HG02588 (cell line): ENCODE data around the gene GIPR.
A peak's percentile ranks its signal among the peaks of the same experiment; 100 is the strongest.
"Not testable (repeated sequence)": the region's sequence is repeated elsewhere in the genome, so short reads cannot be mapped to it uniquely, and the experiment has no call there.

Experiments
- ATAC-seq: cut with Tn5 transposase; IDR thresholded peaks from one replicate; pipeline ENCODE4 v1.9.1; 2021; ENCODE audit warnings: mild to moderate bottlenecking, moderate library complexity; ENCODE audit not compliant: unreplicated experiment

The GIPR gene, protein sequence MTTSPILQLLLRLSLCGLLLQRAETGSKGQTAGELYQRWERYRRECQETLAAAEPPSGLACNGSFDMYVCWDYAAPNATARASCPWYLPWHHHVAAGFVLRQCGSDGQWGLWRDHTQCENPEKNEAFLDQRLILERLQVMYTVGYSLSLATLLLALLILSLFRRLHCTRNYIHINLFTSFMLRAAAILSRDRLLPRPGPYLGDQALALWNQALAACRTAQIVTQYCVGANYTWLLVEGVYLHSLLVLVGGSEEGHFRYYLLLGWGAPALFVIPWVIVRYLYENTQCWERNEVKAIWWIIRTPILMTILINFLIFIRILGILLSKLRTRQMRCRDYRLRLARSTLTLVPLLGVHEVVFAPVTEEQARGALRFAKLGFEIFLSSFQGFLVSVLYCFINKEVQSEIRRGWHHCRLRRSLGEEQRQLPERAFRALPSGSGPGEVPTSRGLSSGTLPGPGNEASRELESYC

DNA sequence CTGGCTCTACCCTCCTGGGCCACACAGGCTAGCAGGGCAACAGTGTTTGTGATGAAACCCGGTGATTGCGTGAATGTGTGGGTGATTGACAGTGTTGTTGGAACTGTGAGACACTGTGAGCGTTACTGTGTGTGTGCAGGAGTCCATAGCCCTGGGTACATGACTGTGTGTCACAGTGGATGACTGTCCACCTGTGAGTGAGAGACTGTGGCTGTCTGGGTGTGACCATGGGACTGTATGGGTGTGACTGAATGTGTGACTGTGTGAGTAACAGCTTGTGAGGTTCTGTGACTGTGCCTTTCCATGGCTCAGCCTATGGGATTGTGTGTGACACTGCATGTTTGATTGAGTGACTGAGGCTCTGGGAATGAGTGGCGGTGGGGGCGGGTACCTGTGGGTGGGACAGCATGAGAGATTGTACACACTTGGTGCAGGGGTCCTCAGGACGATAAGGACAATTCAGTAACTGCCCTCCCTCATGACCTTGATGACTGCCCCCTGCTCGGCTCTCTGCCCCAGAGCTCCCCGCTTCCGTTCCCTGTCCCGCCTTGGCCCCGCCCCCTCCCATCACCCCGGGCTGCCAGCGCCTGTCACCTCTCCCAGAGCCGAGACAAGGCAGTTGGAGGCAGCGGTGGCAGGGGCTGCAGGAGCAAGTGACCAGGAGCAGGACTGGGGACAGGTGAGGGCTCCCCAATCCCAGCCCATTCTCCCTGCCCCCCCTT, at the start of gene GIPR:
GIPR (plus strand) TSS at position 602 of the 722 bp plus-strand sequence. CDS start 1,300 bp downstream, outside the sequence.
- ATAC-seq = no peak

- ATAC-seq = no peak
Observed at GRCh38 chr19:45621389-45621788, 46.6 kb upstream of the GIPR start.

DNA sequence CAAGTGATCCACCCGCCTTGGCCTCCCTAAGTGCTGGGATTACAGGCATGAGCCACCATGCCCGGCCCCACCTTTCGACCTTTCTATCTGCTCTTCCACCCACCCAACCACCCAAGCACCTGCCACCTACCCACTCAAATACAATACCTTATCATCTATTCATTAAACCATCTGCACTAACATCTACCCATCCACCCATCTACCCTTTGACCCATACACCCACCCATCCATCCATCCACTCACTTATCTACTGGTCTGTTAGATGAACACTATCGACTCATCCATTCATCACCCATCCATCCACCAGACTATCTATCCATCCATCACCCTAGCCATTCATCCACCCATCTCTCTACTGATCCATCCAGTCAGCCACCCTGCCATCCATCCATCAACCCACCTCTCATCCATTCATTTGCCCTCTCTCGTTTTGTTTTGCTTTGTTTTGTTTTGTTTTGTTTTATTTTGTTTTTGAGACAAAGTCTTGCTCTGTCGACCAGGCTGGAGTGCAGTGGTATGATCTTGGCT, 46.0 kb upstream of the GIPR start:
- ATAC-seq = no peak

DNA sequence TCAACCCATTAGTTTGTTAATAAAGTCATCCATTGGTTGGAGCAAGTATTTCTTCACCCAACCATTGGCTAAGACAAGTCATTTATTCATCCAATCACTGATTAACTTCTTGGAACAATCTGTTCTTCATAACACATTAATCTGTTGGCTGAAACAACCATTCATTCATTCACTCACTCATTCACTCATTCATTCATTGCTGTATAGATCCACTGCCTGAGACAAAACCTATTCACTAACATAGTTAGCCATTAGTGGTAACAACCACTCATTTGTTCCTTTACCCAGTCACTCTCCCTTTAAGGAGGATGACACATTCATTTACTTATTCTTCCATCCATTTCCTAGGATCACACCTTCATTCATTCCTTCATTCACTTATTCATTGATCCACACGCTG, 44.0 kb upstream of the GIPR start:
- ATAC-seq = no peak

GRCh38 chr19:45628219-45628618, 39.8 kb upstream of the GIPR start:
- ATAC-seq = not testable (repeated sequence)

- no peak for ATAC-seq
Observed at GRCh38 chr19:45629704-45630103, 38.3 kb upstream of the GIPR start.

DNA sequence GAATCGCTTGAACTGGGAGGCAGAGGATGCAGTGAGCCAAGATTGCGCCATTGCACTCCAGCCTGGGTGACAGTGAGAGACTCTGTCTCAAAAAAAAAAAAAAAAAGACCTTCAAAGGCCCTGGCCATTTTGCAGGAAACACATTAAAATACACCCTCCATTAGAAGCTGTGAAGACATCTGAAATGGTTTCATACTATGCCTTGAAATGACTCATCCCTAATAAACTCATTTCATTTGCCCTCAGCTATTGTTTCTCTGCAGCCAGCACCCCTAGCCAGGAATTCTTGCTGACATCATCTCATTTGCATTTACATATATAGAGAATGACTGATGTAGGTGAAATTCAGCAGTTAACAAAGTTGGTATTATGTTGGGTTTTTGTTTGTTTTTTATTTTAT, 37.6 kb upstream of the GIPR start:
- ATAC-seq = no peak

- ATAC-seq = no peak
Observed at GRCh38 chr19:45632468-45633196, 35.4 kb upstream of the GIPR start.

DNA sequence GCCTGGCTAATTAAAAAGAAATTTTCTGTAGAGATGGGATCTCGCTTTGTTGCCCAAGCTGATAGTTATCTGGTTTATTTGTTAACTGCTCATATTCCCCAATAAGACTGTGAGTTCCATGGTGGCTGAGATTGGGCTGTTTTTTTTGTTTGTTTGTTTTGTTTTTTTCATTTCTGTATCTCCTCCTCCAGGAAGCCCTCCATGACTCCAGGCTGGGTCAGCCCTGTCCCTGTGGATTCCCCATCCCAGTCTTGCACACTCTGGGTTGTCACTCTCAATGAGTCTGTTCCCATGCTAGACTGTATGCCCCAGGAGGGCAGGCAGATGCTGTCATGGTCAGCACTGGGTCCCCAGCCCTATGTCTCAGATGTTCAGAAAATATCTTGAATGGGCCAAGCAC, 31.7 kb upstream of the GIPR start:
- ATAC-seq = no peak

DNA sequence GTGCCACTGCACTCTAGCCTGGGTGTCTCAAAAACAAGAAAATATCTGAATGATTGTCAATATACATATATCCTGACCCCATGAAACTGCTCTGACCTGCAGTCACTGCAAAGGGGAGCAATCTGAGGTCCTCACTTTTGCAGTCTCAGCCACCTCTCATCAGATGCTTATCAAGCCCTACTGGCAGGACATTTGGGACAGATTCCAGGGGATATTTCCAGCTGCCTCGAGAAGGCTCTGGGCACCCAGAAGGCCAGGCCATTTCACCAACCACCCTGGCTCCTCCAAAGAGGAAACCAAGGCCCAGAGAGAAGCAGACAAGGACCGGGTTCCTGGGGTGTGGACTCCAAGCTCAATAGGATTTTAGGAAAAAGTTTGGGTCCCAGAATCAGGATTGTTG, 31.1 kb upstream of the GIPR start:
- ATAC-seq = no peak

DNA sequence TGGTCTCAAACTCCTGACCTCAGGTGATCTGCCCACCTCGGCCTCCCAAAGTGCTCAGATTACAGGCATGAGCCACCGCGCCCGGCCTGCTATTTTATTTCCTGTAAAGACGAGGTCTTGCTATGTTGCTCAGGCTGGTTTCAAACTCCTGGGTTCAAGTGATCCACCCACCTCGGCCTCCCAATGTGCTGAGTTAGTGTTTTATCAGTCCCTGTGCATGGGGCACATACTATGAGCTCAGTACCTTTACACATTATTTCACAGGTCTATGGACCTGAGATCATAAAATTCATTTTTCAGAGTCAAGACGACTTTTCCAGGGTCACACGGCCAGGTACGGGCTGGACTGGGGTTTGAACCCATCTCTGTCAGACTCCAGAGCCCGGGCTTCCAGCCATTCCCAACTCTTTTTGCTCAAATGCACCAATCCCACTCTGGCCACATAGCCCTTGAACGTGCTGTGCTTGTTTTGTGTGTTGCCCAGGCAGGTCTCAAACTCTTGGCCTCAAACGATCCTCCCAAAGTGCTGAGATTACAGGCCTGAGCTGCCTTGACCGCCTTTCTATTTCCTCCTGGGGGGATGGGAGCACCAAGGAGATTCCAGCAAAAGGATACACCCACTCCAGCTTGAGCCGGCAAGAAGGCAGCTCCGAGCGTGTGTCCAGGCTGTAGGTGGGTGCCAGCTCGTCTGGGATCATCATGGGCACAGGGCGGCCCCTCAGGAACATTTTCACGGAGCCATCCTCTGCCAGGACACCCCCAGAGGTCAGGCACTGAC, 29.9 kb upstream of the GIPR start:
- no peak for ATAC-seq

DNA sequence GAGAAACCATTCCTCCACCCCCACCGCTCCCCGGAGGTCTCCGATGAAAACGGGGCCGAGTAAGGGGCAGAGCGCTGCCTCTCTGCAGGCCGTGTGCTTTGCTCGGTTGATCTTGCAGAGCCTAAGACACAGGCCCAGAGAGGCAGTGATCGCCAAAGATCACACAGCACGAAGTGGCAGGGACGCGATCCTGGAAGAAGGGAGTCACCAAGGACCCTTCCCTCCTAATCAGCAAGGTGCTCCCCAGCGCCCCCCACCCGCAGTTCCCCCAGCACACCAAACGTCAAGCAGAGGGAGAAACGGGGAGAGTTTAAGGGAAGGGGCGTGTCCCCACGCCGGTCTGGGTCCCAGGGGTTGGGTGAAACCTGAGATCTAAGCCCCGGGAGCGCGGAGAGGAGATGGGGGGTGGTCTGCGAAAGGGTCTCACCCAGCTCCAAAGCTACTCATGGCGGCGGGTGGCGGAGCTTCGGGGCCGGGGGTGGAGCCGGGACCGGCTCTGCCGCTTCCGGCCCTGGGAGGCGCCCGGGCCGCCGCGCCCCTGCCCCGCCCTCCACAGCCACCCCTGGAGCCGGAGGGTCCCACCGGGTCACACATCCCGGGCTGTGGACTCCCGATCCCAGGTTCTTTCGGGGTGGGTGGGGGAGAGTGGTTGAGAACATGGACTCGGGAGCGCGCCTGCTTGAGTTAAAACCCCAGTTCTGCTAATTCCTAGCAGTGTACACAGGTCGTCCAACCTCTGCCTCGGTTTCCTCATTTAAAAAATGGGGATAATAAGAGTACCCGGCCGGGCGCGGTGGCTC, 28.9 kb upstream of the GIPR start, which contains the start of gene EML2:
EML2 (minus strand) TSS at position 468 of the 800 bp plus-strand sequence; CDS start at position 447, 21 bp downstream.
- ATAC-seq = no peak

- no peak for ATAC-seq
Observed at GRCh38 chr19:45640849-45641273, 27.2 kb upstream of the GIPR start.

DNA sequence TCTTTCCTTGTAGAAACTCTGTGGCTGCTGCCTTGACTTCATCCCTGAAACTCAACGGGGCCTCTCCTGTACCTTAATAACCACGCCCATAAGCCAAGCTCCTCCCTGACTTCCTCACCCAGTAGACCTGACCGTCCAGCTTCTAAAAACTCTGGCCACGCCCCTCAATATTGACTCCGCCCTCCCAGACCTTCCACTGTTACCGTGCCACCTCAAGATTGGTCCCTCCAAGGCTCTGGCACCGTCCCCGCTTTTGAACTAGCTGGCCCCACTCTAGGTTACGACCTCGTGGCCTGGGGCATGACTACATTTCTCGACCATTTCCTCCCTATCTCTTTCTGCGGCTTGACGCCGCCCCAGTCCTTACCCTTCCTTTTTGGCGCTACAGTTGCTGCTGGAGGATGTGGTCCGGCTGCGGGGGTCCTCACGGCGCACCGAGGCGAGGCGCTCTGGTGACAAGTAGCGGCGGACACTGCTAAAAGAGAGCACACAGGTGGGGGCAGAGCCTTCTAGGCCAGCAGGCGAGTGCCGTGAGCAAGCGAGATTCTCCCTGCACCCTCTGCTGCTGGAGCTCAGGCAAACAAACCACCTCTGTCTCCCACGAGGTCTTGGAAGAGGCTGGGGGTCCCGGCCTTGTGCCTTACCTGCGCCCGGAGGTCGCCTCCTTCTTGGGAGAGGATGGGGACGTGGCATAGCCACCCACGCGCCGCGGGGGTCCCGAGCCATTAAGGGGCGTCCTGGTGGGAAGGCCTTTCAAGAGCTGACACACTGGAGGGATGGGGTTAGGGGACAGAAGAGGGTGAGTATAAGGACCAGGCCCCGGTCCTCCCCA, 26.5 kb upstream of the GIPR start:
- peak; percentile 34 for ATAC-seq

DNA sequence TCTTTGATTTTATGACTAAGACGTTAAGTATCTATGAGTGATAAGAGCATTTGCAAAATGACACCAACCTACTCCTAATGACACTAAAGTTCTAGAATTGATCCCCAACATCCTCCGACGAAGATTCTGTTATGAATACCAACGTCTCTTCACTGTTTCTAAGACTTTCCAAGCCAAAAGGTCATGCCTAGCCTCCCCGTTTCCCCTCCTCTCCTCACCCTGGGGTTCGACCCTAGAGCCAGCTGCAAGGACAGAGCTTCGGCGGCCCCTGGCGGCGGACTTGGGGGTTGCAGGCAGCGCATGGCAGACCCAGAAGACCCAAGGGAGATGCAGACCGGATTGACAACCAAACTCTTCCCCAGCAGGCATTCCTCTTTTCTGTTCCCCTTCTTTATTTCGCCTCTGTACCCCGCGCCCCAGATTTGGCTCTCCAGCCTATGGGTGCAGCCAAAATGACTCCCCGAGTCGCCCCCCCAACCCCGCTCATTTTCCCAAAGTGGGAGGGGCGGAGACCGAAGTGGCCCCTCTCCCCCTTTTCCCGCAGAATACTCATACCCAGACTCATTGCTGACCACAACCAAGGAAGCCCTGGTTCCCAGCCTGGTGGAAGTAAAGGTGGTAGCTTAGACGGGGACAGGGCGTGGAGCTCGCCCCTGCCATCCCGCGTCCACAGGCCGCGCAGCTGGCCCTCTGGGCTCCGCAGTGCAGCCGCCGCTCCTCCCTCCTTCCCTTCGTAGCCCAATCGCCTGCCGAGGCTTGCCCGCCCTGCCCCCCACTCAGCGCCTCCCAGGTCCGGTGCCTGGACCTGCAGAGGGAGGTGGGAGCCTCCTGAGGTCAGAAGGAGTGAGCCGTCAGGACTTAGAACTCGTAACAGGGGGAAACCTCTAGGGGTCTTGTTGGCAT, 24.7 kb upstream of the GIPR start:
- no peak for ATAC-seq

DNA sequence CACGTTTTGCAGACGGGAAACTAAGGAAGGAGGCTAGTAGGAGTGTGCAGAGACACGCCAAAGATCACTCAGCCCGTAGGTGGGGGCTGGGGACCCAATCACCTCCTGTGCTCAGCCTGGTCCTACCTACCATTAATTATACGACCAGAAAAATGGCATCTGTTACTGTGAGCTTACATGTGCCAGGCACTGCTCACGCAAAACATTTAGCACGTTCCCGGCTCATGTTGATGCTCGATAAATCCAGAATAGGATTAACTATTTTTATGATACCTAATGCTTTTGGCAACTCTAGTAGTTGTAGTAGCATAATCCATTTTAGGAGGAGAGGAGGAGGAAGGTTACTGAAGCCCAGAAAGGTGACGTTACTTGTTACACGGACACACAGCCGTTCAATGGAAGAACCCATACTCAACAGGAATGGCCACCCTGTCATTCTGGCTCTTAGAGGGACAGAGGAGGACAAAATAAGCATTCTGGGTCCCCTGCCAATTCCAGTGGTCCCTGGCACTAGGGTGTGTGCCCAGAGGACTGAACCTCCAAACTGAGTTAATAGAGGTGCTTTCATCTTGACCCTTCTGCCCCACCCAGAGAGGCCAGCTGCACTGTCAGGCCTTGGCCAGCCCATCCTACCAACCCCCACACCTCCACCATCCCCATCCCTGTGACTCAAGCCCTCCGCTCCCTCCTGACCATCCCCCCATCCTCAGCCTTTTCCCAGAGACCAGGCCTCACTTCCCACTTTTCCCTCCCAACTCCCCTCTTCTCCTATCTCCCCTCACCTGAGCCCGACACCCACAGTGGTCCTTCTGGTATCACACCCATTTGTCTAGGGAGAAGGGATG, 23.9 kb upstream of the GIPR start:
- no peak for ATAC-seq
